GM18858 (cell line): ENCODE results near the gene NEUROD2.

Source experiments
- ATAC-seq: cut with Tn5 transposase; IDR thresholded peaks from one replicate; pipeline ENCODE4 v1.9.1; 2021; ENCODE audit not compliant: unreplicated experiment

NEUROD2 gene

GRCh38 chr17:39618956-39619785 lies 11.5 kb upstream of the NEUROD2 start:
- ATAC-seq = no peak

DNA sequence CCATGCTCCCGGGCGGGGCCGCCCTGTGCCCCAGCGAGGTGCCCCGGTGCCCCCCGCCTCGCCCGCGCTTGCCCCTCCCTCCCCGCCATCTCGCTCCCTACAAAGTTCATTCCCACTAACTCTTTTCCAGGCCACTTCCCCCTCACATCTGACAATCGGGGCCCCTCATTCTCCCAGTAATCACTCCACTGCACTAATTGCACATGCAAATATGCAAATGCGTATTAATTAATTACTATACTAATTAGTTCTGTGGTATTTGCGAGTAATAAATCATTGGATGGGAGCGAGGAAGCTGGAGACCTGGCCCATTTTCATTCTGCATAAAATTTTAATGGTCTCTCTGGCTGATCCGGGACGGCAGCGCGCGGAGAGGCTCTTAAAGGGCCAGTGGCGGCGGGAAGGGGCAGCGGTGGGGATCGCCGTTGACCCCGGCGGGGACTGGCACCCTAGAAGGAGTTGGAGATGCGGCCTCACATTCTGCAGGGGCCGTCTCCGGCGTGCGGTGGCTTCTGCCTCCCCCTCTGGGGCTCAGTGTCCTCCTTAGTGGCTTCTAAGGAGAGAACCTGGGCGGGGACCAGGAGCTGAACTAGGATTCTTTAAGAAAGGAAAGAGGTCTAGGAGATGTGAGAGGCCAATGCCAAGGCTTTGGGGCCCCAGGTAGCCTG lies 10.7 kb upstream of the NEUROD2 start:
- no peak for ATAC-seq

GRCh38 chr17:39617446-39618245 lies 9.9 kb upstream of the NEUROD2 start:
- no peak for ATAC-seq

- ATAC-seq = no peak
These were observed 9.4 kb upstream of the NEUROD2 start for GRCh38 chr17:39617100-39617445.

DNA sequence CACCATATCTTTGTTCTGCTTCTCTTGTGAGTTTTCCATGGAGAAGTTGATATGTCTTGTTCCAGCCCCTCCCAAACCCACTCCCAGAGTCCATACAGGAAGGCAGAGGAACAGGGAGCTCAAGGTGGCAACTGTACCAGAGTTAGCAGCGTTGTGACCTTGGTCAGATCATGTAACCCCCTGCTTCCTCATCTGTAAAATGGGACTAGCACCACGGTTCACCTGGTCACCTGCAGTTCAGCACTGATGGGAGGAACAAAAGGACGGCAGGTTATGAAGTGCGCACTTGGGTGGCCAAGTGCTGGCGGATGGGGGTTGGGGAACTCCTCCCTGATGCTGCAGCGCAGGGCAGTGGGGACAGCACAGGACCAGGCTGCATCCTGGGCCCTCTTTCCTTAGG lies 7.7 kb upstream of the NEUROD2 start:
- no peak for ATAC-seq

- no peak for ATAC-seq
These were observed 6.9 kb upstream of the NEUROD2 start for GRCh38 chr17:39614545-39615157.

GRCh38 chr17:39612935-39613464 lies 5.3 kb upstream of the NEUROD2 start:
- no peak for ATAC-seq

DNA sequence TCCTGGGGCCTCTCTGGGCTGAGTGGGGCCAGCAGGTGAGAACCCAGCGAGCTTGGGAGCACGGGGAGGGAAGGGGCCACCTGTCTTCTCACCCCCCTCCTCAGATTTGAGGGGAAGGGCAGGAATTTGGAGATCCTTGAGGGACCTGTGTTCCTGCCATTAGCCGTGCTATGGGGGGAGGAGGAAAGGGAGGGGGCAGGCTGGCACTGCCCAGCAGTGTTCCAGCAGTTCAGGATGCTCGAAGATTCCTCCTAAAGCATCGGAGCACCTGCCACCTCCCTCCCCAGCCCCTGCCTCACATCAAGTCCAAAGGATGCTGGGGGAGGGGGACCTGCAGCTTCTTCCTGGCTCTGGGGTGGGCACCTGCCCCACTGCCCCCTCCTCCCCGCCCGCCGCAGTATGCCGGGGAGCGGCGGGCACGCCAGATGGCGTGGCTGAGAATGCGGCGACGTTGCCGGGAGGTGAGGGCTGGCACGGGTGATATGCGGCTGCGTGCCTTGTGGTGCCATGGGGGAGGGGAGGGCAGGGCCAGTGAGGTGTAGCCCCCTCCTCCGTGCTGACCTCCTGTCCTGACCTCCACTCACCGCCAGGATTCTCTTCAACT lies 4.7 kb upstream of the NEUROD2 start:
- ATAC-seq = no peak

DNA sequence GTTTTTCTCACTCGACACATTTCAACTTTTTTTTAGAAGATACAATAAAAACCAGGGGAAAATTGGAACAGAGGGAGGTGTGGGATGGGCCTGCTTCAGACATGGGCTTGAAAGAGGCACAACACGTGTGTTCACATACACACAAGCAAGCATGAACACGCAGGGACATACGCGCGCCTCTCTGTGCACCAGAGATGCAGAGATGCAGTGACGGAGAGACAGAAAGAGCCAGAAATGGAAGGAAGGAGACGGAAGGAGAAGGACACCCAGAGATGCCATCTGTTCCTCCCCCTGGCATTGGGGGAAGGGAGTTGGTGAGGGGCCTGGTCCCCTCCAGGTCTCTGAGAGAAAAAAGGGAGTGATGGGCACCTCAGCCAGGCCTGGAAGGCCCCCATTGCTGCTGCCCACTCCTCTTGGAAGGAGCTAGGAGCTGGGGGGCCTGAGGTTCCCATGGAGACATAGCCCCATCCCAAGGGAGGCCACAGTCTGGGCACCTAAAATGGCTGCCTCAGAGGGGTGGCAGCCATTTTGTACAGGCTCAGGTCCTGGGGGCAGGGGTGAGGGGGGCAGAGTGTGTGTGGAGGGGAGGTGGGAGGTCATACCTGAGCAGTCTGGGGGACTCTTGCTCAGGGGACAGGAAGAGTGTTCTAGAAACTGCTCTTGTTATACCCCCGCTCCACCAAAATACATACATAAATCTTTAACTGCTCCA lies 3.8 kb upstream of the NEUROD2 start:
- no peak for ATAC-seq

- no peak for ATAC-seq
These were observed 1.8 kb upstream of the NEUROD2 start for GRCh38 chr17:39609416-39610025.

GRCh38 chr17:39608142-39608981 lies 642 bp upstream of the NEUROD2 start:
- ATAC-seq = no peak

GRCh38 chr17:39607057-39607850 lies 466 bp downstream of the NEUROD2 start:
- ATAC-seq = no peak

GRCh38 chr17:39606434-39607056 lies 1.2 kb downstream of the NEUROD2 start:
- ATAC-seq = no peak

- ATAC-seq = no peak
These were observed 2.0 kb downstream of the NEUROD2 start for GRCh38 chr17:39605492-39606433.

DNA sequence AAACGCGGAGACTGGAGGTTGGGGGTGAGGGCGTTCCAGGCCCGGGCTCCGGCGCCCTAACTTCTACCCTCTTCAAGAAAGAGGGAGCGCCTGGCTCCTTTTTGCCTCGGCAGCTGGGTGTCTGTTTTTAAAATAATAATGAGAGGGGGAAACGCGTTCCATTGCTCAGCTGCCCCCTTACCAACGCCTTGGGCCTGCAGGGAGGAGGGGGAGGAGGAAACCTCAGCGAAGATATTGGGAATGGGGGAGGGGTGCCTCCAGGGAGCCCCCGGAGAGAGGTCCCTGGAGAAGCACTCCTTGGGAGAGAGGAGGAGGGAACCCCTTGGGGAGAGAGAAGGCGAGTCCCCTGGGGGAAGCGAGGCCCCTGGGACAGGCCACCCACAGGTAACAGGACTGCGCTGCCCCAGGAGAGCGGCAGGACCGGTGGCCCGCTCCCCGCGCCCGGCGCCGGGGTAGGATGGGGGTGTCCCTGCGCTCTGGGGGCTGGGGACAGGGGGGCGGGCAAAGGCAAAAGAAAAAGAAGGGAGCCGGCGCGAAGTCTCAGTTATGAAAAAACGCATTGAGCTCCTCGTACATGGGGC lies 2.7 kb downstream of the NEUROD2 start:
- no peak for ATAC-seq
